OCI-LY3 (cell line): ENCODE measurements around the gene ZNF83.

Experiments
- CTCF ChIP-seq: fragments of 200-600, 300-600 bp; sonication (generic); IDR thresholded peaks from 2 replicates; pipeline ENCODE4 v1.5.1; 2014; ENCODE audit warnings: antibody characterized with exemption, low read length, low read depth
- EZH2phosphoT487 ChIP-seq: fragments of 200-600 bp; shearing (Covaris generic); IDR thresholded peaks from 2 replicates; pipeline ENCODE4 v1.6.1; 2018; ENCODE audit warnings: antibody characterized with exemption, mixed run types, low read depth

- TF ChIP-seq CTCF (no peak), EZH2phosphoT487 (no peak)
Observed at GRCh38 chr19:52669586-52669985, 31.4 kb upstream of the ZNF83 start.
